CD4-positive, alpha-beta memory T cell (primary cell): ENCODE data around the gene MUC12. TPM values are rescaled to one million over a fixed set of nuclear protein-coding genes. Genes with fewer than 3 reads are reported as not detected.

Source experiments
- CTCF ChIA-PET: fragments of 350-600 bp; sonication (Branson Sonifier 250); formaldehyde crosslinking; loops from one replicate; lab custom pipeline; 2021; ENCODE audit warnings: inconsistent platforms; ENCODE audit not compliant: partially characterized antibody; lab: Charles Lee
- POLR2A ChIA-PET: fragments of 350-600 bp; sonication (Branson Sonifier 250); formaldehyde crosslinking; loops from one replicate; lab custom pipeline; 2021; ENCODE audit not compliant: partially characterized antibody; lab: Charles Lee
- DNase-seq, 5 donors: peaks; one replicate each; pipeline versions ENCODE4 v3.0.0 to v3.0.0-alpha.2; 2020 to 2022; ENCODE audit warnings: mixed read lengths in 1 of 5
- H3K27ac ChIP-seq: one replicate; pipeline ENCODE4 v1.7.0; 2013; ENCODE audit warnings: low read depth, low read length
- H3K27me3 ChIP-seq: 2 replicates; pipeline ENCODE4 v1.7.0; 2013; ENCODE audit warnings: mild to moderate bottlenecking, low read length, moderate library complexity; ENCODE audit not compliant: insufficient read depth
- H3K36me3 ChIP-seq: 2 replicates; pipeline ENCODE4 v1.7.0; 2013; ENCODE audit warnings: mild to moderate bottlenecking, low read length, moderate library complexity; ENCODE audit not compliant: insufficient read depth
- H3K4me1 ChIP-seq: 2 replicates; pipeline ENCODE4 v1.7.0; 2013; ENCODE audit warnings: mild to moderate bottlenecking, low read length, moderate library complexity; ENCODE audit not compliant: insufficient read depth
- H3K4me3 ChIP-seq, 2 donors: one replicate each; pipeline ENCODE4 v1.7.0; 2013; ENCODE audit warnings: low read length in 2 of 2, mild to moderate bottlenecking in 1 of 2
- H3K9me3 ChIP-seq, 2 donors: one replicate each; pipeline ENCODE4 v1.7.0; 2013; ENCODE audit warnings: low read length in 2 of 2, control low read depth in 1 of 2; ENCODE audit not compliant: control insufficient read depth in 1 of 2
- H3K27ac Mint-ChIP-seq, 7 donors: one replicate each; pipeline ENCODE4 v1.8.0; 2020 to 2021; ENCODE audit warnings: mixed read lengths in 7 of 7, mild to moderate bottlenecking in 6 of 7, inconsistent platforms in 3 of 7, moderate library complexity in 3 of 7
- H3K27me3 Mint-ChIP-seq, 2 donors: one replicate each; pipeline ENCODE4 v1.8.0; 2020 to 2021; ENCODE audit warnings: mixed read lengths in 2 of 2
- H3K36me3 Mint-ChIP-seq, 2 donors: one replicate each; pipeline ENCODE4 v1.8.0; 2020 to 2021; ENCODE audit warnings: mixed read lengths in 2 of 2, inconsistent platforms in 1 of 2, mild to moderate bottlenecking in 1 of 2
- H3K4me1 Mint-ChIP-seq, 4 donors: one replicate each; pipeline ENCODE4 v1.8.0; 2020 to 2021; ENCODE audit warnings: mixed read lengths in 4 of 4, mild to moderate bottlenecking in 1 of 4
- H3K4me3 Mint-ChIP-seq, 8 donors: one replicate each; pipeline ENCODE4 v1.8.0; 2020 to 2021; ENCODE audit warnings: mixed read lengths in 8 of 8, mild to moderate bottlenecking in 7 of 8, moderate library complexity in 6 of 8, inconsistent platforms in 3 of 8
- H3K9me3 Mint-ChIP-seq, 8 donors: one replicate each; pipeline ENCODE4 v1.8.0; 2020 to 2021; ENCODE audit warnings: mixed read lengths in 8 of 8, mild to moderate bottlenecking in 5 of 8, inconsistent platforms in 3 of 8, moderate library complexity in 1 of 8
- intact Hi-C: fragments of 100-400 bp; cut with micrococcal nuclease; formaldehyde crosslinking; loops from one replicate; pipeline ENCODE4 v1.15.1; 2023
- polyA plus RNA-seq, 2 donors: library from polyadenylated mRNA; unstranded; fragments of 300-500 nt; fragmentation: Illumina TruSeq; gene quantifications; one replicate each; pipeline ENCODE4 v1.2.3, GENCODE V29; 2021
- total RNA-seq, 2 experiments: library from RNA; stranded (reverse); gene quantifications; one replicate each; pipeline ENCODE4 v1.2.3, GENCODE V29; 2021

MUC12 gene
- total and polyA plus RNA-seq, 4 experiments from 2014 or later = 0.45 TPM; not detected in 3

- POLR2A ChIA-PET = no interaction called here
- H3K27ac Mint-ChIP-seq = no peak overlapping the region
These were observed 6.8 kb upstream of the MUC12 start for GRCh38 chr7:100962537-100962936.

GRCh38 chr7:100963386-100963785, 6.0 kb upstream of the MUC12 start:
- no peaks in the 10 kb centered on the region for H3K36me3 ChIP-seq
- no peak overlapping the region for H3K4me3 Mint-ChIP-seq
- no peaks in the 10 kb centered on the region for H3K9me3 Mint-ChIP-seq
- H3K4me3 ChIP-seq = no peak overlapping the region
- POLR2A ChIA-PET = no interaction called here
- H3K27ac ChIP-seq = no peak overlapping the region
- no peak for DNase-seq
- H3K9me3 ChIP-seq = no peaks in the 10 kb centered on the region
- peaks cover 36% of the 10 kb centered on the region for H3K27me3 ChIP-seq
- intact Hi-C loops = no loop called here
- H3K27ac Mint-ChIP-seq = no peak overlapping the region
- no peaks in the 10 kb centered on the region for H3K36me3 Mint-ChIP-seq
- CTCF ChIA-PET = no interaction called here
- peaks cover 12 to 32% (median 19%) of the 10 kb centered on the region in 4 donors for H3K4me1 Mint-ChIP-seq
- H3K27me3 Mint-ChIP-seq = peaks cover 39 to 45% of the 10 kb centered on the region in 2 donors
- H3K4me1 ChIP-seq = peaks cover 21% of the 10 kb centered on the region

More at GRCh38 chr7:100962537-100962936, 6.8 kb upstream of the MUC12 start:
- CTCF ChIA-PET = no interaction called here
- Histone ChIP-seq H3K27ac (no peak overlapping the region), H3K27me3 (peaks cover 31% of the 10 kb centered on the region), H3K9me3 (no peaks in the 10 kb centered on the region), H3K4me1 (peaks cover 21% of the 10 kb centered on the region), H3K36me3 (no peaks in the 10 kb centered on the region), H3K4me3 (no peak overlapping the region)
- Mint-ChIP-seq H3K4me1 (peaks cover 12 to 24% (median 18%) of the 10 kb centered on the region in 4 donors), H3K36me3 (no peaks in the 10 kb centered on the region), H3K27me3 (peaks cover 31 to 37% of the 10 kb centered on the region in 2 donors), H3K9me3 (no peaks in the 10 kb centered on the region), H3K4me3 (no peak overlapping the region)
- DNase-seq = no peak
- intact Hi-C loops = no loop called here

- CTCF ChIA-PET = no interaction called here
These were observed 5.5 kb upstream of the MUC12 start for GRCh38 chr7:100963874-100964273.

GRCh38 chr7:100964630-100965029, 4.7 kb upstream of the MUC12 start:
- H3K4me1 Mint-ChIP-seq = peaks cover 12 to 36% (median 19%) of the 10 kb centered on the region in 4 donors
- no peak overlapping the region for H3K4me3 ChIP-seq
- H3K4me1 ChIP-seq = peaks cover 21% of the 10 kb centered on the region
- H3K9me3 ChIP-seq = no peaks in the 10 kb centered on the region
- H3K36me3 Mint-ChIP-seq = no peaks in the 10 kb centered on the region
- H3K27ac Mint-ChIP-seq = no peak overlapping the region
- peaks cover 38% of the 10 kb centered on the region for H3K27me3 ChIP-seq
- no peak overlapping the region for H3K27ac ChIP-seq
- intact Hi-C loops = loop anchor here (5.0 kb wide), 1 partner anchor 113 kb away; no protein-coding TSS in a partner anchor
- H3K36me3 ChIP-seq = no peaks in the 10 kb centered on the region
- POLR2A ChIA-PET = no interaction called here
- peaks cover 39 to 53% of the 10 kb centered on the region in 2 donors for H3K27me3 Mint-ChIP-seq
- no peak overlapping the region for H3K4me3 Mint-ChIP-seq
- CTCF ChIA-PET = no interaction called here
- no peak for DNase-seq
- H3K9me3 Mint-ChIP-seq = no peaks in the 10 kb centered on the region

More at GRCh38 chr7:100963874-100964273, 5.5 kb upstream of the MUC12 start:
- Histone ChIP-seq H3K4me1 (peaks cover 21% of the 10 kb centered on the region), H3K36me3 (no peaks in the 10 kb centered on the region), H3K9me3 (no peaks in the 10 kb centered on the region), H3K27ac (no peak overlapping the region), H3K27me3 (peaks cover 38% of the 10 kb centered on the region), H3K4me3 (no peak overlapping the region)
- H3K4me3 Mint-ChIP-seq = no peak overlapping the region
- no peaks in the 10 kb centered on the region for H3K9me3 Mint-ChIP-seq
- no peak for DNase-seq
- no peaks in the 10 kb centered on the region for H3K36me3 Mint-ChIP-seq
- POLR2A ChIA-PET = no interaction called here
- intact Hi-C loops = no loop called here
- H3K4me1 Mint-ChIP-seq = peaks cover 12 to 32% (median 19%) of the 10 kb centered on the region in 4 donors
- peaks cover 39 to 49% of the 10 kb centered on the region in 2 donors for H3K27me3 Mint-ChIP-seq
- no peak overlapping the region for H3K27ac Mint-ChIP-seq

- Mint-ChIP-seq H3K4me3 (peak overlapping the region in 7 of 8 donors; percentile 80 to 89 (median 85)), H3K9me3 (no peaks in the 10 kb centered on the region), H3K27ac (no peak overlapping the region), H3K27me3 (peaks cover 39 to 53% of the 10 kb centered on the region in 2 donors), H3K36me3 (no peaks in the 10 kb centered on the region), H3K4me1 (peaks cover 12 to 36% (median 19%) of the 10 kb centered on the region in 4 donors)
- Histone ChIP-seq H3K36me3 (no peaks in the 10 kb centered on the region), H3K4me1 (peaks cover 21% of the 10 kb centered on the region), H3K9me3 (no peaks in the 10 kb centered on the region), H3K4me3 (peak overlapping the region in 1 of 2 donors; percentile 47), H3K27ac (no peak overlapping the region), H3K27me3 (peaks cover 38% of the 10 kb centered on the region)
- ChIA-PET POLR2A (no interaction called here), CTCF (interaction anchor here (1.3 kb wide), 1 partner anchor 10 kb away, joined by 4 read pairs; no protein-coding TSS in a partner anchor)
- DNase-seq = no peak
- intact Hi-C loops = loop anchor here (5.0 kb wide), 1 partner anchor 112 kb away; no protein-coding TSS in a partner anchor
These were observed 4.2 kb upstream of the MUC12 start for GRCh38 chr7:100965045-100965722.

- H3K27ac Mint-ChIP-seq = peak overlapping the region in 1 of 7 donors; percentile 39
- peak overlapping the region; percentile 80 to 89 (median 84) for H3K4me3 Mint-ChIP-seq
- Histone ChIP-seq H3K4me1 (peaks cover 21% of the 10 kb centered on the region), H3K4me3 (peak overlapping the region; percentile 36 to 47), H3K27ac (no peak overlapping the region), H3K9me3 (no peaks in the 10 kb centered on the region), H3K27me3 (peaks cover 38% of the 10 kb centered on the region), H3K36me3 (no peaks in the 10 kb centered on the region)
- ChIA-PET CTCF (interaction anchor here (1.3 kb wide), 1 partner anchor 9 kb away, joined by 4 read pairs; no protein-coding TSS in a partner anchor), POLR2A (no interaction called here)
- DNase-seq = peak; percentile 53 to 77 (median 64)
- intact Hi-C loops = loop anchor here (1.0 to 5.0 kb wide), 2 partner anchors 93 to 111 kb away; no protein-coding TSS in a partner anchor
- no peaks in the 10 kb centered on the region for H3K9me3 Mint-ChIP-seq
- peaks cover 12 to 36% (median 19%) of the 10 kb centered on the region in 4 donors for H3K4me1 Mint-ChIP-seq
- no peaks in the 10 kb centered on the region for H3K36me3 Mint-ChIP-seq
- H3K27me3 Mint-ChIP-seq = peaks cover 39 to 53% of the 10 kb centered on the region in 2 donors
These were observed 3.4 kb upstream of the MUC12 start for GRCh38 chr7:100965723-100966541.
